ENCODE measurements around the gene CDKN2C. TPM values are rescaled to one million over a fixed set of nuclear protein-coding genes. Genes with fewer than 3 reads are reported as not detected.
"Not testable (repeated sequence)": the region's sequence is repeated elsewhere in the genome, so short reads cannot be mapped to it uniquely, and the experiment has no call there.

The CDKN2C gene
- total RNA-seq, 6 donors from 2014 or later: 2.1 to 12.7 (median 8.2) TPM

GRCh38 chr1:50929376-50929958, 40.6 kb upstream of the CDKN2C start:
- no peak overlapping the region for H3K4me3 ChIP-seq
- H3K27ac ChIP-seq: no peak overlapping the region
- DNase-seq: no peak
- 58 to 62% methylated on average over 2 of the region's 2 CpGs for WGBS, 2 donors
- H3K27me3 ChIP-seq: no peaks in the 10 kb centered on the region
- no peak for TF ChIP-seq POLR2AphosphoS5 (IDR thresholded peaks at IDR 0.05)
- no peak for TF ChIP-seq EP300 (IDR thresholded peaks at IDR 0.05)
- TF ChIP-seq, protein P1, sequence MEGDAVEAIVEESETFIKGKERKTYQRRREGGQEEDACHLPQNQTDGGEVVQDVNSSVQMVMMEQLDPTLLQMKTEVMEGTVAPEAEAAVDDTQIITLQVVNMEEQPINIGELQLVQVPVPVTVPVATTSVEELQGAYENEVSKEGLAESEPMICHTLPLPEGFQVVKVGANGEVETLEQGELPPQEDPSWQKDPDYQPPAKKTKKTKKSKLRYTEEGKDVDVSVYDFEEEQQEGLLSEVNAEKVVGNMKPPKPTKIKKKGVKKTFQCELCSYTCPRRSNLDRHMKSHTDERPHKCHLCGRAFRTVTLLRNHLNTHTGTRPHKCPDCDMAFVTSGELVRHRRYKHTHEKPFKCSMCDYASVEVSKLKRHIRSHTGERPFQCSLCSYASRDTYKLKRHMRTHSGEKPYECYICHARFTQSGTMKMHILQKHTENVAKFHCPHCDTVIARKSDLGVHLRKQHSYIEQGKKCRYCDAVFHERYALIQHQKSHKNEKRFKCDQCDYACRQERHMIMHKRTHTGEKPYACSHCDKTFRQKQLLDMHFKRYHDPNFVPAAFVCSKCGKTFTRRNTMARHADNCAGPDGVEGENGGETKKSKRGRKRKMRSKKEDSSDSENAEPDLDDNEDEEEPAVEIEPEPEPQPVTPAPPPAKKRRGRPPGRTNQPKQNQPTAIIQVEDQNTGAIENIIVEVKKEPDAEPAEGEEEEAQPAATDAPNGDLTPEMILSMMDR (IDR thresholded peaks at IDR 0.05): peak; percentile 29 to 50 (median 43)
- H3K4me1 ChIP-seq: no peaks in the 10 kb centered on the region
- no peaks in the 10 kb centered on the region for H3K9me3 ChIP-seq
- no peak for ATAC-seq (ENCODE audit: low FRiP score in 2 of 2)
- no peaks in the 10 kb centered on the region for H3K36me3 ChIP-seq

DNA sequence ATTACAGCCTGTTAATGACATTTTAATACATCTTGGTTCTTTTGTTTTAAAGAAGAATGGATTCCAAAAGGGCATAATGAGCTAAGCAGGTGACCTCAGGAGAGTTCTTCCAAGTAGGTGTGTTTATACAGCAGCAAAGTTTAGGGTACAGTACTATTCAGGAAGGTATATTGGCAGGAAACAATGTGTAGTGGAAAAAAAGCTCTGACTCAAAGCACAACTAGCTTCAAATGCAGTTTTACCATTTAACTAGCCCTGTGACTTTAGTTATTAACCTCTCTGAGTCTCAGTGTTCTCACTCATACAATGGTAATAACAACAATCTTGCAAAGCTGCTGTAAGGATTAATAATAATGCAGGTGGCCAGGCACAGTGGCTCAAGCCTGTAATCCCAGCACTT, 39.9 kb upstream of the CDKN2C start:
- H3K4me1 ChIP-seq: no peaks in the 10 kb centered on the region
- ATAC-seq (ENCODE audit: low FRiP score in 2 of 2) (no peak), DNase-seq (no peak)
- no peaks in the 10 kb centered on the region for H3K36me3 ChIP-seq
- no peak overlapping the region for H3K4me3 ChIP-seq
- no peaks in the 10 kb centered on the region for H3K27me3 ChIP-seq
- no peak overlapping the region for H3K27ac ChIP-seq
- H3K9me3 ChIP-seq: no peaks in the 10 kb centered on the region
- TF ChIP-seq POLR2A (IDR thresholded peaks at IDR 0.05) (no peak), EP300 (IDR thresholded peaks at IDR 0.05) (no peak), POLR2AphosphoS5 (IDR thresholded peaks at IDR 0.05) (no peak)
- TF ChIP-seq, protein P1 (IDR thresholded peaks at IDR 0.05): no peak

DNA sequence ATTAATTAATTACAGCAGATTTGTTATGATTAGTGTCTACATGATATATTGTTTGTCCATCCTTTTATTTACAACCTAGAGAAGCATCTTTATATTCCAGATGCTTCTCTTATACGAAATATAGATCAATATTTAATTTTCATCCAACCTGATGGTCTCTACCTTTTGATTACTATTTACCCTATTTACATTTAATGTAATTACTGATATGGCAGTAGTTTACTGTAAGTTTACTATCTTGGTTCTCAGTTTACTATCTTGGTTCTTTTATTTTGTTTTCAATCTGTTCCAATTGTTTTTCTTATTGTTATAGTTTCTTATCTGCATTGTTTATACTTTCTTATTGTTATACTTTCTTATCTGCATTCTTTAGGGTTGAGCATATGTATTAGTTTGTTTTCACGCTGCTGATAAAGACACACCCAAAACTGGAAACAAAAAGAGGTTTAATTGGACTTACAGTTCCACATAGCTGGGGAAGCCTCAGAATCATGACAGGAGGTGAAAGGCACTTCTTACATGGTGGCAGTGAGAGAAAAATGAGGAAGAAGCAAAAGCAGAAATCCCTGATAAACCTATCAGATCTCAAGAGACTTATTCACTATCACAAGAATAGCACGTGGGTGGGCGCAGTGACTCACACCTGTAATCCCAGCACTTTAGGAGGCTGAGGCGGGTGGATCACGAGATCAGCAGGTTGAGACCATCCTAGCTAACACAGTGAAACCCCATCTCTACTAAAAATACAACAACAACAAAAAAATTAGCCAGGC, 38.9 kb upstream of the CDKN2C start:
- Histone ChIP-seq H3K36me3 (no peaks in the 10 kb centered on the region), H3K9me3 (no peaks in the 10 kb centered on the region), H3K4me3 (no peak overlapping the region), H3K4me1 (no peaks in the 10 kb centered on the region), H3K27me3 (no peaks in the 10 kb centered on the region), H3K27ac (no peak overlapping the region)
- DNase-seq (peak in 1 of 2 donors; percentile 26), ATAC-seq (ENCODE audit: low FRiP score in 2 of 2) (no peak)
- TF ChIP-seq EP300 (IDR thresholded peaks at IDR 0.05) (no peak), POLR2A (IDR thresholded peaks at IDR 0.05) (no peak), POLR2AphosphoS5 (IDR thresholded peaks at IDR 0.05) (no peak)
- TF ChIP-seq, protein P1 (IDR thresholded peaks at IDR 0.05): no peak
- 72 to 84% methylated on average over 6 of the region's 6 CpGs for WGBS, 2 donors

DNA sequence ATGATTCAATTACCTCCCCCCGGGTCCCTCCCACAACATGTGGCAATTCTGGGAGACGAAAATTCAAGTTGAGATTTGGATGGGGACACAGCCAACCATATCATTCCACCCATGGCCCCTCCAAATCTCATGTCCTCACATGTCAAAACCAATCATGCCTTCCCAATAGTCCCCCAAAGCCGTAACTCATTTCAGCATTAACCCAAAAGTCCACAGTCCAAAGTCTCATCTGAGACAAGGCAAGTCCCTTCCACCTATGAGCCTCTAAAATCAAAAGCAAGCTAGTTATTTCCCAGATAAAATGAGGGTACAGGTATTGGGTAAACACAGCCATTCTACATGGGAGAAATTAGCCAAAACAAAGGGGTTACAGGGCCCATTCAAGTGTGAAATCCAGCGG, 38.0 kb upstream of the CDKN2C start:
- H3K27ac ChIP-seq; H3K36me3 ChIP-seq; H3K9me3 ChIP-seq; H3K4me3 ChIP-seq; ATAC-seq (ENCODE audit: low FRiP score in 2 of 2); H3K27me3 ChIP-seq; H3K4me1 ChIP-seq; DNase-seq: not testable (repeated sequence)
- WGBS, 2 donors: 94 to 95% methylated on average over 4 of the region's 4 CpGs

DNA sequence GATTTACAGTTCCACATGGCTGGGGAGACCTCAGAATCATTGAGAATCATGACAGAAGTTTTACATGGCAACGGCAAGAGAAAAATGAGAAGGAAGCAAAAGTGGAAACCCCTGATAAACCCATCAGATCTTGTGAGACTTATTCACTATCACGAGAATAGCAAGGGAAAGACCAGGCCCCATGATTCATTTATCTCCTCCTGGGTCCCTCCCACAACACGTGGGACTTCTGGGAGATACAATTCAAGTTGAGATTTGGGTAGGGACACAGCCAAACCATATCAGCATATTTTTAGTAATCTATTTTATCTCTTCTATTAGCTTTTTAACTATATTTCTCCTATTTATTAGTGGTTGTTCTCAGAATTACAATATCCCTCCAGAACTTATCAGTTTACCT, 36.3 kb upstream of the CDKN2C start:
- ATAC-seq (ENCODE audit: low FRiP score in 2 of 2); H3K9me3 ChIP-seq; H3K27ac ChIP-seq; DNase-seq; H3K27me3 ChIP-seq; H3K36me3 ChIP-seq; H3K4me3 ChIP-seq; H3K4me1 ChIP-seq: not testable (repeated sequence)
- WGBS, 2 donors: 86 to 92% methylated on average over 3 of the region's 3 CpGs

GRCh38 chr1:50934838-50935237, 35.2 kb upstream of the CDKN2C start:
- Histone ChIP-seq H3K27me3 (no peaks in the 10 kb centered on the region), H3K27ac (no peak overlapping the region), H3K36me3 (no peaks in the 10 kb centered on the region), H3K4me3 (no peak overlapping the region), H3K9me3 (no peaks in the 10 kb centered on the region), H3K4me1 (no peaks in the 10 kb centered on the region)
- DNase-seq (no peak), ATAC-seq (ENCODE audit: low FRiP score in 2 of 2) (no peak)
- TF ChIP-seq EP300 (IDR thresholded peaks at IDR 0.05) (no peak), POLR2A (IDR thresholded peaks at IDR 0.05) (no peak), POLR2AphosphoS5 (IDR thresholded peaks at IDR 0.05) (no peak)
- TF ChIP-seq, protein P1 (IDR thresholded peaks at IDR 0.05): no peak

GRCh38 chr1:50935276-50935675, 34.8 kb upstream of the CDKN2C start:
- 96 to 97% methylated on average over 2 of the region's 2 CpGs for WGBS, 2 donors
- ATAC-seq (ENCODE audit: low FRiP score in 2 of 2): not testable (repeated sequence)

More at GRCh38 chr1:50935276-50935675, 34.8 kb upstream of the CDKN2C start:
- H3K27me3 ChIP-seq, H3K4me3 ChIP-seq, H3K36me3 ChIP-seq, H3K27ac ChIP-seq, DNase-seq, H3K9me3 ChIP-seq, H3K4me1 ChIP-seq: not testable (repeated sequence)

Data from upper lobe of left lung (tissue), 6 donors.